ENCODE results near the gene ACOX1. TPM values are rescaled to one million over a fixed set of nuclear protein-coding genes. Genes with fewer than 3 reads are reported as not detected.
A peak's percentile ranks its signal among the peaks of the same experiment; 100 is the strongest.

ACOX1 gene
- total RNA-seq, 1 experiment from 2014 or later, result 50.2 TPM

DNA sequence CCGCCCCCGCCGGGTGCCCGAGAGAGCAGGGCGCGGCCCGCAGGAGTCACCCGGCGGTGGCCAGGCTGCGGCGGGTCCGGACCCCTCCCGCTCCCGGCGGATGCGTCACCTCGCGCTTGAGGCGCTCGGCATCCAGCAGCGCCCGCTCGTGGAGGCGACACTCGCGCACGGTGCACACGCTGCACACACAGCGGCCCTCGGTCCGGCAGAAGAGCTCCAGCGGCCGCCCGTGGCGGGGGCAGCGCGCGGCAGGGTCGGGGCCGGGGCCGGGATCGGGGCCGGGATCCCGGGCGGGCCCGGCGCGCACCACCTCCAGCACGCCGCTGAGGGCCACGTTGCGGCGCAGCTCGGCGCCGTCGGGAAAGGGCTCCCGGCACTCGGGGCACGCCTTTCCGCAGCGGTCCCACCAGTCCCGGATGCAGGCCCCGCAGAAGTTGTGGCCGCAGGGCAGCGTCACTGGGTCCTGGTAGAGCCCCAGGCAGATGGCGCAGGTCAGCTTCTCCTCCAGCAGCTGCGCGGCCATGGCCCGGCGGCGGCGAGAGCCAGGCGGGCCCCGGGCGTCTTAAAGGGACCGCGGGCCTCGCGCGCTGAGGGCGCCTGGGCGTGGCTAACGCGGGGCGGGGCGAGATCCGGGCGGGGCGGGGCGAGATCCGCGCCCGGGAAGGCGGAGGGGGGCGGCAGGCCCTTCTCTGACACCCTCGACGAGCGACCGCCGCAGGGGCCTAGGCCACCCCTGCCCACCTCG lies 82.4 kb downstream of the ACOX1 start, which contains the start of gene TRIM65:
TRIM65 (minus strand) TSS at position 537 of the 745 bp plus-strand sequence; CDS start at position 523, 14 bp downstream.
- no peaks in the 10 kb centered on the region for H4K20me1 ChIP-seq (ENCODE audit: insufficient read depth)
- H3K4me2 ChIP-seq (ENCODE audit: low read length), result peak within 1 kb of the TSS; percentile 95
- no peak within 1 kb of the TSS for H2AFZ ChIP-seq (ENCODE audit: low read depth, low read length, poor library complexity, severe bottlenecking)
- BruUV-seq (replicated peaks), result no TSS peak
- no peaks in the 10 kb centered on the region for H3K9me2 ChIP-seq (ENCODE audit: insufficient read depth)
- DNase-seq (ENCODE audit: low read depth, low spot score) (no peak), ATAC-seq (peak; percentile 79)
- ChIA-PET RAD21 (ENCODE audit: low non-redundant PET in 1 of 2, low total read pairs in 2 of 2, uncharacterized antibody in 2 of 2, unreplicated experiment in 2 of 2) (interaction anchor here (0.7 to 1.1 kb wide), 3 partner anchors 19 to 181 kb away, joined by 4 to 6 read pairs (median 4); partner anchors contain the start of gene TRIM47 (in 1 of the 2)), CTCF (interaction anchor here (0.7 to 2.3 kb wide), 5 partner anchors 17 to 117 kb away, joined by 3 to 8 read pairs (median 3); partner anchors contain the start of genes TRIM47 and WBP2), POLR2A (interaction anchor here (0.6 to 5.1 kb wide), 11 partner anchors 8 to 133 kb away, joined by 3 to 22 read pairs (median 4); partner anchors contain the start of genes ACOX1, MRPL38, TEN1 and TRIM47)
- H3K9me3 ChIP-seq (ENCODE audit: control insufficient read depth in 1 of 2, insufficient read depth in 1 of 2, low read depth in 1 of 2, low read length in 2 of 2), result no peaks in the 10 kb centered on the region
- intact Hi-C loops (cut with micrococcal nuclease), result no loop called here
- H3K27me3 ChIP-seq (ENCODE audit: insufficient read depth, low read length), result no peaks in the 10 kb centered on the region
- peaks cover 19 to 30% of the 10 kb centered on the region in 2 experiments for H3K36me3 ChIP-seq (ENCODE audit: control insufficient read depth in 1 of 2, insufficient read depth in 2 of 2, low read length in 2 of 2)
- peak within 1 kb of the TSS; percentile 84 for H3K9ac ChIP-seq (ENCODE audit: low read length)
- peak within 1 kb of the TSS; percentile 100 for H3K27ac ChIP-seq (ENCODE audit: low read depth, low read length)
- peaks cover 26% of the 10 kb centered on the region; the same call in 1 of the 2 replicates for H3K79me2 ChIP-seq (ENCODE audit: insufficient read depth, low read length)
- H3K4me3 ChIP-seq (replicated peaks in 1 of 2; ENCODE audit: low read depth in 1 of 2, low read length in 2 of 2), result peak within 1 kb of the TSS; percentile 64 to 72
- H3K4me1 ChIP-seq (ENCODE audit: control insufficient read depth in 1 of 2, insufficient read depth in 2 of 2, low read length in 2 of 2), result peaks cover 13 to 26% of the 10 kb centered on the region in 2 experiments
- TF ChIP-seq ELF1 (IDR thresholded peaks at IDR 0.05; ENCODE audit: borderline replicate concordance, low read depth), result no peak
- TF ChIP-seq, protein P1, sequence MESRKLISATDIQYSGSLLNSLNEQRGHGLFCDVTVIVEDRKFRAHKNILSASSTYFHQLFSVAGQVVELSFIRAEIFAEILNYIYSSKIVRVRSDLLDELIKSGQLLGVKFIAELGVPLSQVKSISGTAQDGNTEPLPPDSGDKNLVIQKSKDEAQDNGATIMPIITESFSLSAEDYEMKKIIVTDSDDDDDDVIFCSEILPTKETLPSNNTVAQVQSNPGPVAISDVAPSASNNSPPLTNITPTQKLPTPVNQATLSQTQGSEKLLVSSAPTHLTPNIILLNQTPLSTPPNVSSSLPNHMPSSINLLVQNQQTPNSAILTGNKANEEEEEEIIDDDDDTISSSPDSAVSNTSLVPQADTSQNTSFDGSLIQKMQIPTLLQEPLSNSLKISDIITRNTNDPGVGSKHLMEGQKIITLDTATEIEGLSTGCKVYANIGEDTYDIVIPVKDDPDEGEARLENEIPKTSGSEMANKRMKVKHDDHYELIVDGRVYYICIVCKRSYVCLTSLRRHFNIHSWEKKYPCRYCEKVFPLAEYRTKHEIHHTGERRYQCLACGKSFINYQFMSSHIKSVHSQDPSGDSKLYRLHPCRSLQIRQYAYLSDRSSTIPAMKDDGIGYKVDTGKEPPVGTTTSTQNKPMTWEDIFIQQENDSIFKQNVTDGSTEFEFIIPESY (IDR thresholded peaks at IDR 0.05; ENCODE audit: extremely low read depth, insufficient replicate concordance, low read length), result no peak
- no peak for TF ChIP-seq CBX3 (IDR thresholded peaks at IDR 0.05; ENCODE audit: low read depth)
- TF ChIP-seq SP1 (IDR thresholded peaks at IDR 0.05; ENCODE audit: low read depth), result no peak; the same call in 1 of the 2 replicates
- TF ChIP-seq, protein P2, sequence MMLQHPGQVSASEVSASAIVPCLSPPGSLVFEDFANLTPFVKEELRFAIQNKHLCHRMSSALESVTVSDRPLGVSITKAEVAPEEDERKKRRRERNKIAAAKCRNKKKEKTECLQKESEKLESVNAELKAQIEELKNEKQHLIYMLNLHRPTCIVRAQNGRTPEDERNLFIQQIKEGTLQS (IDR thresholded peaks at IDR 0.05), result no peak
- no peak for TF ChIP-seq JUND (IDR thresholded peaks at IDR 0.05)
- TF ChIP-seq YY1 (IDR thresholded peaks at IDR 0.05; ENCODE audit: extremely low read depth, insufficient replicate concordance, low read depth, low read length), result peak; percentile 89
- TF ChIP-seq, protein P3, sequence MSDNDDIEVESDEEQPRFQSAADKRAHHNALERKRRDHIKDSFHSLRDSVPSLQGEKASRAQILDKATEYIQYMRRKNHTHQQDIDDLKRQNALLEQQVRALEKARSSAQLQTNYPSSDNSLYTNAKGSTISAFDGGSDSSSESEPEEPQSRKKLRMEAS (IDR thresholded peaks at IDR 0.05), result peak; percentile 85
- peak; percentile 91 for TF ChIP-seq POLR2AphosphoS5 (IDR thresholded peaks at IDR 0.05; ENCODE audit: low read depth, low read length)
- peak; percentile 88 for TF ChIP-seq POLR2A (IDR thresholded peaks at IDR 0.05; ENCODE audit: borderline replicate concordance, extremely low read depth, insufficient read depth, insufficient read length)
- TF ChIP-seq SIN3A (IDR thresholded peaks at IDR 0.05; ENCODE audit: low read depth), result peak; percentile 89
- TF ChIP-seq, protein P4, sequence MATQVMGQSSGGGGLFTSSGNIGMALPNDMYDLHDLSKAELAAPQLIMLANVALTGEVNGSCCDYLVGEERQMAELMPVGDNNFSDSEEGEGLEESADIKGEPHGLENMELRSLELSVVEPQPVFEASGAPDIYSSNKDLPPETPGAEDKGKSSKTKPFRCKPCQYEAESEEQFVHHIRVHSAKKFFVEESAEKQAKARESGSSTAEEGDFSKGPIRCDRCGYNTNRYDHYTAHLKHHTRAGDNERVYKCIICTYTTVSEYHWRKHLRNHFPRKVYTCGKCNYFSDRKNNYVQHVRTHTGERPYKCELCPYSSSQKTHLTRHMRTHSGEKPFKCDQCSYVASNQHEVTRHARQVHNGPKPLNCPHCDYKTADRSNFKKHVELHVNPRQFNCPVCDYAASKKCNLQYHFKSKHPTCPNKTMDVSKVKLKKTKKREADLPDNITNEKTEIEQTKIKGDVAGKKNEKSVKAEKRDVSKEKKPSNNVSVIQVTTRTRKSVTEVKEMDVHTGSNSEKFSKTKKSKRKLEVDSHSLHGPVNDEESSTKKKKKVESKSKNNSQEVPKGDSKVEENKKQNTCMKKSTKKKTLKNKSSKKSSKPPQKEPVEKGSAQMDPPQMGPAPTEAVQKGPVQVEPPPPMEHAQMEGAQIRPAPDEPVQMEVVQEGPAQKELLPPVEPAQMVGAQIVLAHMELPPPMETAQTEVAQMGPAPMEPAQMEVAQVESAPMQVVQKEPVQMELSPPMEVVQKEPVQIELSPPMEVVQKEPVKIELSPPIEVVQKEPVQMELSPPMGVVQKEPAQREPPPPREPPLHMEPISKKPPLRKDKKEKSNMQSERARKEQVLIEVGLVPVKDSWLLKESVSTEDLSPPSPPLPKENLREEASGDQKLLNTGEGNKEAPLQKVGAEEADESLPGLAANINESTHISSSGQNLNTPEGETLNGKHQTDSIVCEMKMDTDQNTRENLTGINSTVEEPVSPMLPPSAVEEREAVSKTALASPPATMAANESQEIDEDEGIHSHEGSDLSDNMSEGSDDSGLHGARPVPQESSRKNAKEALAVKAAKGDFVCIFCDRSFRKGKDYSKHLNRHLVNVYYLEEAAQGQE (IDR thresholded peaks at IDR 0.05; ENCODE audit: low read depth), result no peak
- peak; percentile 99 for TF ChIP-seq ZFX (IDR thresholded peaks at IDR 0.05)
- no peak for TF ChIP-seq SRF (IDR thresholded peaks at IDR 0.05; ENCODE audit: low read depth)
- TF ChIP-seq, protein P5, sequence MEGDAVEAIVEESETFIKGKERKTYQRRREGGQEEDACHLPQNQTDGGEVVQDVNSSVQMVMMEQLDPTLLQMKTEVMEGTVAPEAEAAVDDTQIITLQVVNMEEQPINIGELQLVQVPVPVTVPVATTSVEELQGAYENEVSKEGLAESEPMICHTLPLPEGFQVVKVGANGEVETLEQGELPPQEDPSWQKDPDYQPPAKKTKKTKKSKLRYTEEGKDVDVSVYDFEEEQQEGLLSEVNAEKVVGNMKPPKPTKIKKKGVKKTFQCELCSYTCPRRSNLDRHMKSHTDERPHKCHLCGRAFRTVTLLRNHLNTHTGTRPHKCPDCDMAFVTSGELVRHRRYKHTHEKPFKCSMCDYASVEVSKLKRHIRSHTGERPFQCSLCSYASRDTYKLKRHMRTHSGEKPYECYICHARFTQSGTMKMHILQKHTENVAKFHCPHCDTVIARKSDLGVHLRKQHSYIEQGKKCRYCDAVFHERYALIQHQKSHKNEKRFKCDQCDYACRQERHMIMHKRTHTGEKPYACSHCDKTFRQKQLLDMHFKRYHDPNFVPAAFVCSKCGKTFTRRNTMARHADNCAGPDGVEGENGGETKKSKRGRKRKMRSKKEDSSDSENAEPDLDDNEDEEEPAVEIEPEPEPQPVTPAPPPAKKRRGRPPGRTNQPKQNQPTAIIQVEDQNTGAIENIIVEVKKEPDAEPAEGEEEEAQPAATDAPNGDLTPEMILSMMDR (IDR thresholded peaks at IDR 0.05 in 2 of 3, conservative IDR thresholded peaks at IDR 0.05 in 1 of 3; ENCODE audit: borderline replicate concordance in 1 of 3, insufficient read depth in 1 of 3, low read depth in 2 of 3, low read length in 2 of 3), result peak in 1 of 3 experiments; percentile 0; a peak in 1 of 6 replicates
- peak; percentile 51 for TF ChIP-seq TCF7L2 (IDR thresholded peaks at IDR 0.05; ENCODE audit: borderline replicate concordance, extremely low read depth, insufficient read depth, insufficient read length)
- no peak for TF ChIP-seq FOSL1 (IDR thresholded peaks at IDR 0.05; ENCODE audit: low read depth)
- TF ChIP-seq EZH2 (IDR thresholded peaks at IDR 0.05), result no peak

Measured in HCT116 (cell line).